A549 (cell line): ENCODE data around the gene PSAPL1. TPM values are rescaled to one million over a fixed set of nuclear protein-coding genes. Genes with fewer than 3 reads are reported as not detected.

ENCODE experiments used
- ATAC-seq, 2 experiments: fragments of 200-7000 bp in 1 of 2; fragments of >200 bp in 1 of 2; cut with Nextera tagmentation in 1 of 2; cut with Tn5 transposase in 1 of 2; 3 replicates each; pipeline versions ENCODE4 v1.8.0 to v1.9.1; 2018 to 2020; ENCODE audit warnings: mild to moderate bottlenecking in 1 of 2, moderate library complexity in 1 of 2
- CTCF ChIA-PET: fragments of 300-600 bp; sonication (Branson Sonifier 250); formaldehyde crosslinking; extraction: SDS; loops from one replicate; lab custom pipeline; 2021; ENCODE audit warnings: antibody characterized with exemption, inconsistent platforms; lab: Yijun Ruan, JAX
- POLR2A ChIA-PET: fragments of 350-600 bp; formaldehyde crosslinking; extraction: SDS; loops from one replicate; lab custom pipeline; 2021; ENCODE audit warnings: antibody characterized with exemption, inconsistent platforms; lab: Yijun Ruan, JAX
- DNase-seq, 2 experiments: peaks; one replicate each; pipeline versions ENCODE4 v3.0.0 to v3.0.0-alpha.2; 2011 to 2016; ENCODE audit warnings: low read depth in 1 of 2, low spot score in 1 of 2
- FAIRE-seq: peaks from 2 replicates; lab custom pipeline; 2011; peaks lifted over from hg19 to GRCh38; lab: Jason Lieb, UNC
- H3K27ac ChIP-seq, 2 experiments: fragments of >200 bp; sonication (Bioruptor Twin); formaldehyde crosslinking; 3 replicates each; pipeline ENCODE4 v1.5.1; 2016 to 2017
- H3K4me1 ChIP-seq: fragments of >200 bp; sonication (Bioruptor Twin); formaldehyde crosslinking; 3 replicates; pipeline ENCODE4 v1.6.1; 2016
- H3K4me2 ChIP-seq: fragments of >200 bp; sonication (Bioruptor Twin); formaldehyde crosslinking; 3 replicates; pipeline ENCODE4 v1.6.1; 2016
- H3K4me3 ChIP-seq: fragments of >200 bp; sonication (Bioruptor Twin); formaldehyde crosslinking; 3 replicates; pipeline ENCODE4 v1.5.1; 2016
- H3K9me3 ChIP-seq: fragments of >200 bp; sonication (Bioruptor Twin); formaldehyde crosslinking; 3 replicates; pipeline ENCODE4 v1.6.1; 2016
- BHLHE40 ChIP-seq: IDR thresholded peaks from 2 replicates; pipeline ENCODE4 v1.6.1; 2012; ENCODE audit warnings: low read depth, low read length, inconsistent platforms
- EHF ChIP-seq: fragments of 250-450 bp; sonication (Bioruptor Pico); IDR thresholded peaks from 2 replicates; pipeline ENCODE4 v1.5.0; 2020; ENCODE audit warnings: mild to moderate bottlenecking
- EHMT2 ChIP-seq: fragments of 200-600 bp; sonication (generic); IDR thresholded peaks from 2 replicates; pipeline ENCODE4 v1.6.1; 2016; ENCODE audit warnings: antibody characterized with exemption, low read depth, mild to moderate bottlenecking, moderate library complexity
- ESRRA ChIP-seq: fragments of 150-350 bp; IDR thresholded peaks from 2 replicates; pipeline ENCODE4 v1.6.1; 2014; ENCODE audit warnings: mild to moderate bottlenecking, low read length, borderline replicate concordance
- FOSL2 ChIP-seq, 2 experiments: fragments of 450-650 bp in 1 of 2; fragments of >200 bp in 1 of 2; sonication (Bioruptor Twin) in 1 of 2; formaldehyde crosslinking; IDR thresholded peaks; 2 replicates each; pipeline versions ENCODE4 v1.5.0 to v1.6.1; 2016 to 2020; ENCODE audit warnings: mild to moderate bottlenecking in 1 of 2, moderate library complexity in 1 of 2
- FOXS1 ChIP-seq: fragments of 250-450 bp; sonication (Bioruptor Pico); IDR thresholded peaks from 2 replicates; pipeline ENCODE4 v1.5.0; 2020; ENCODE audit warnings: mild to moderate bottlenecking, moderate library complexity
- HOXB13 ChIP-seq: fragments of 250-450 bp; sonication (Bioruptor Pico); IDR thresholded peaks from 2 replicates; pipeline ENCODE4 v1.5.0; 2020; ENCODE audit warnings: low read depth, mild to moderate bottlenecking, moderate library complexity
- HOXB5 ChIP-seq: fragments of 250-450 bp; sonication (Bioruptor Pico); IDR thresholded peaks from 2 replicates; pipeline ENCODE4 v1.5.0; 2020; ENCODE audit warnings: mild to moderate bottlenecking, moderate library complexity
- JUNB ChIP-seq: fragments of >200 bp; sonication (Bioruptor Twin); formaldehyde crosslinking; IDR thresholded peaks from 2 replicates; pipeline ENCODE4 v1.6.1; 2016
- MAFK ChIP-seq: fragments of 450-650 bp; IDR thresholded peaks from 2 replicates; pipeline ENCODE4 v1.6.1; 2014; ENCODE audit not compliant: partially characterized antibody
- MAX ChIP-seq: IDR thresholded peaks from 2 replicates; pipeline ENCODE4 v1.6.1; 2012
- MAZ ChIP-seq: fragments of 150-350 bp; IDR thresholded peaks from 2 replicates; pipeline ENCODE4 v1.6.1; 2014; ENCODE audit warnings: antibody characterized with exemption, low read depth, low read length, borderline replicate concordance
- MYC ChIP-seq: IDR thresholded peaks from 2 replicates; pipeline ENCODE4 v1.6.1; 2012; ENCODE audit warnings: mild to moderate bottlenecking, inconsistent platforms, low read length, improper control_type of control experiment, borderline replicate concordance
- NFE2L2 ChIP-seq: fragments of 150-350 bp; conservative IDR thresholded peaks from 2 replicates; pipeline ENCODE4 v1.6.1; 2014; ENCODE audit warnings: low read length
- NR3C1 ChIP-seq: fragments of >200 bp; sonication (Bioruptor Twin); formaldehyde crosslinking; IDR thresholded peaks from 3 replicates; pipeline ENCODE4 v1.6.1; 2017
- PHF8 ChIP-seq: fragments of 200-600 bp; sonication (generic); IDR thresholded peaks from 2 replicates; pipeline ENCODE4 v1.6.1; 2016; ENCODE audit warnings: low read depth, mild to moderate bottlenecking, antibody characterized with exemption, moderate library complexity, borderline replicate concordance
- REST ChIP-seq: fragments of 200-600 bp; sonication (generic); IDR thresholded peaks from 2 replicates; pipeline ENCODE4 v1.6.1; 2016; ENCODE audit warnings: antibody characterized with exemption, mild to moderate bottlenecking, moderate library complexity
- SMC3 ChIP-seq: fragments of >200 bp; sonication (Bioruptor Twin); formaldehyde crosslinking; IDR thresholded peaks from 3 replicates; pipeline ENCODE4 v1.6.1; 2018; ENCODE audit warnings: inconsistent platforms
- TFCP2L1 ChIP-seq: fragments of 250-450 bp; sonication (Bioruptor Pico); IDR thresholded peaks from 2 replicates; pipeline ENCODE4 v1.5.0; 2021; ENCODE audit warnings: mild to moderate bottlenecking
- USF2 ChIP-seq: fragments of 450-650 bp; IDR thresholded peaks from 2 replicates; pipeline ENCODE4 v1.6.1; 2014; ENCODE audit warnings: antibody characterized with exemption
- ZC3H11A ChIP-seq: fragments of 450-650 bp; IDR thresholded peaks from 2 replicates; pipeline ENCODE4 v1.6.1; 2014; ENCODE audit warnings: antibody characterized with exemption, mild to moderate bottlenecking
- ZSCAN20 ChIP-seq: fragments of 250-450 bp; sonication (Bioruptor Pico); IDR thresholded peaks from 2 replicates; pipeline ENCODE4 v1.8.0; 2022; ENCODE audit warnings: mild to moderate bottlenecking, moderate library complexity
- WGBS: methylation state at CpG from one replicate; pipeline ENCODE4 v1.1.6; 2017; ENCODE audit errors: missing lambda C conversion rate; 5-methylcytosine and 5-hydroxymethylcytosine counted together
- polyA plus RNA-seq, 4 experiments: library from polyadenylated mRNA; depleted of rRNA in 3 of 4; stranded (reverse); fragments of >200 nt; fragmentation: RNase III in 1 of 4; extraction: RNeasy Plus Mini Kit Qiagen cat#74134 plus additional on column Dnase treatment in 1 of 4; gene quantifications; 2 replicates in 3 of 4; 3 replicates in 1 of 4; pipeline ENCODE4 v1.2.3, GENCODE V29; 2011 to 2017
- TF ChIP-seq, protein P1 (sequence below): fragments of >200 bp; sonication (Bioruptor Twin); formaldehyde crosslinking; IDR thresholded peaks from 3 replicates; pipeline ENCODE4 v1.6.1; 2016
- TF ChIP-seq, protein P2 (sequence below): IDR thresholded peaks from 2 replicates; pipeline ENCODE4 v1.6.1; 2012; ENCODE audit warnings: low read depth, borderline replicate concordance
- TF ChIP-seq, protein P3 (sequence below): fragments of 150-350 bp; IDR thresholded peaks from 2 replicates; pipeline ENCODE4 v1.6.1; 2014; ENCODE audit warnings: low read depth, mild to moderate bottlenecking, low read length

Gene PSAPL1
- polyA plus RNA-seq, 2 of the 4 experiments (the other 2 are of a cell fraction) = 0.04 to 0.05 TPM

GRCh38 chr4:7472442-7473013, 37.8 kb upstream of the PSAPL1 start:
- WGBS = 87% methylated on average over 19 of the region's 19 CpGs
- Histone ChIP-seq H3K4me2 (no peak overlapping the region), H3K4me1 (no peaks in the 10 kb centered on the region), H3K27ac (no peak overlapping the region), H3K4me3 (no peak overlapping the region), H3K9me3 (no peaks in the 10 kb centered on the region)
- ATAC-seq = no peak
- no peak for FAIRE-seq
- DNase-seq = no peak
- ChIA-PET CTCF (no interaction called here), POLR2A (no interaction called here)
- TF ChIP-seq MAZ (no peak), ESRRA (no peak), HOXB5 (CRISPR knock-in tag) (no peak), PHF8 (no peak), JUNB (no peak), USF2 (no peak), EHMT2 (no peak), NR3C1 (no peak), MAX (no peak), EHF (no peak), ZC3H11A (no peak), FOXS1 (CRISPR knock-in tag) (no peak), MAFK (no peak), SMC3 (no peak), NFE2L2 (no peak), MYC (no peak)
- TF ChIP-seq, protein P1, sequence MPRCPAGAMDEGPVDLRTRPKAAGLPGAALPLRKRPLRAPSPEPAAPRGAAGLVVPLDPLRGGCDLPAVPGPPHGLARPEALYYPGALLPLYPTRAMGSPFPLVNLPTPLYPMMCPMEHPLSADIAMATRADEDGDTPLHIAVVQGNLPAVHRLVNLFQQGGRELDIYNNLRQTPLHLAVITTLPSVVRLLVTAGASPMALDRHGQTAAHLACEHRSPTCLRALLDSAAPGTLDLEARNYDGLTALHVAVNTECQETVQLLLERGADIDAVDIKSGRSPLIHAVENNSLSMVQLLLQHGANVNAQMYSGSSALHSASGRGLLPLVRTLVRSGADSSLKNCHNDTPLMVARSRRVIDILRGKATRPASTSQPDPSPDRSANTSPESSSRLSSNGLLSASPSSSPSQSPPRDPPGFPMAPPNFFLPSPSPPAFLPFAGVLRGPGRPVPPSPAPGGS = no peak

- Histone ChIP-seq H3K9me3 (no peaks in the 10 kb centered on the region; the same call in 2 of the 3 replicates), H3K27ac (no peak overlapping the region), H3K4me3 (no peak overlapping the region), H3K4me2 (no peak overlapping the region), H3K4me1 (no peaks in the 10 kb centered on the region)
- CTCF ChIA-PET = no interaction called here
- 52% methylated on average over 8 of the region's 8 CpGs for WGBS
- no peak for ATAC-seq
- no peak for FAIRE-seq
- no peak for DNase-seq
- POLR2A ChIA-PET = no interaction called here
- TF ChIP-seq ZC3H11A (no peak), HOXB13 (CRISPR knock-in tag) (no peak), NR3C1 (no peak), ZSCAN20 (no peak), BHLHE40 (no peak), TFCP2L1 (no peak), USF2 (no peak), REST (no peak), FOSL2 (IDR thresholded peaks at IDR 0.05) (no peak), FOSL2 (CRISPR knock-in tag; IDR thresholded peaks at IDR 0.05) (no peak), NFE2L2 (no peak), MAX (no peak)
- TF ChIP-seq, protein P1 = no peak
- TF ChIP-seq, protein P2, sequence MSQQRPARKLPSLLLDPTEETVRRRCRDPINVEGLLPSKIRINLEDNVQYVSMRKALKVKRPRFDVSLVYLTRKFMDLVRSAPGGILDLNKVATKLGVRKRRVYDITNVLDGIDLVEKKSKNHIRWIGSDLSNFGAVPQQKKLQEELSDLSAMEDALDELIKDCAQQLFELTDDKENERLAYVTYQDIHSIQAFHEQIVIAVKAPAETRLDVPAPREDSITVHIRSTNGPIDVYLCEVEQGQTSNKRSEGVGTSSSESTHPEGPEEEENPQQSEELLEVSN = no peak
- TF ChIP-seq, protein P3, sequence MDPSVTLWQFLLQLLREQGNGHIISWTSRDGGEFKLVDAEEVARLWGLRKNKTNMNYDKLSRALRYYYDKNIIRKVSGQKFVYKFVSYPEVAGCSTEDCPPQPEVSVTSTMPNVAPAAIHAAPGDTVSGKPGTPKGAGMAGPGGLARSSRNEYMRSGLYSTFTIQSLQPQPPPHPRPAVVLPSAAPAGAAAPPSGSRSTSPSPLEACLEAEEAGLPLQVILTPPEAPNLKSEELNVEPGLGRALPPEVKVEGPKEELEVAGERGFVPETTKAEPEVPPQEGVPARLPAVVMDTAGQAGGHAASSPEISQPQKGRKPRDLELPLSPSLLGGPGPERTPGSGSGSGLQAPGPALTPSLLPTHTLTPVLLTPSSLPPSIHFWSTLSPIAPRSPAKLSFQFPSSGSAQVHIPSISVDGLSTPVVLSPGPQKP = no peak
Measured at GRCh38 chr4:7470522-7471128, 35.9 kb upstream of the PSAPL1 start.
